OCI-LY3 (cell line): ENCODE measurements around the gene ELFN2.

Experiments used
- EZH2phosphoT487 ChIP-seq: fragments of 200-600 bp; shearing (Covaris generic); IDR thresholded peaks from 2 replicates; pipeline ENCODE4 v1.6.1; 2018; ENCODE audit warnings: antibody characterized with exemption, mixed run types, low read depth
- TF ChIP-seq, protein P1 (sequence below): fragments of 200-600, 300-600 bp; sonication (generic); IDR thresholded peaks from 2 replicates; pipeline ENCODE4 v1.5.1; 2014; ENCODE audit warnings: antibody characterized with exemption, low read length, low read depth

GRCh38 chr22:37456346-37456745 is 29.1 kb upstream of the ELFN2 start:
- TF ChIP-seq, protein P1, sequence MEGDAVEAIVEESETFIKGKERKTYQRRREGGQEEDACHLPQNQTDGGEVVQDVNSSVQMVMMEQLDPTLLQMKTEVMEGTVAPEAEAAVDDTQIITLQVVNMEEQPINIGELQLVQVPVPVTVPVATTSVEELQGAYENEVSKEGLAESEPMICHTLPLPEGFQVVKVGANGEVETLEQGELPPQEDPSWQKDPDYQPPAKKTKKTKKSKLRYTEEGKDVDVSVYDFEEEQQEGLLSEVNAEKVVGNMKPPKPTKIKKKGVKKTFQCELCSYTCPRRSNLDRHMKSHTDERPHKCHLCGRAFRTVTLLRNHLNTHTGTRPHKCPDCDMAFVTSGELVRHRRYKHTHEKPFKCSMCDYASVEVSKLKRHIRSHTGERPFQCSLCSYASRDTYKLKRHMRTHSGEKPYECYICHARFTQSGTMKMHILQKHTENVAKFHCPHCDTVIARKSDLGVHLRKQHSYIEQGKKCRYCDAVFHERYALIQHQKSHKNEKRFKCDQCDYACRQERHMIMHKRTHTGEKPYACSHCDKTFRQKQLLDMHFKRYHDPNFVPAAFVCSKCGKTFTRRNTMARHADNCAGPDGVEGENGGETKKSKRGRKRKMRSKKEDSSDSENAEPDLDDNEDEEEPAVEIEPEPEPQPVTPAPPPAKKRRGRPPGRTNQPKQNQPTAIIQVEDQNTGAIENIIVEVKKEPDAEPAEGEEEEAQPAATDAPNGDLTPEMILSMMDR = no peak
- no peak for TF ChIP-seq EZH2phosphoT487
